T follicular helper cell (primary cell): ENCODE measurements around the gene ZNF557.

Experiments used
- DNase-seq: peaks from one replicate; pipeline ENCODE4 v3.0.0-alpha.2; 2020; ENCODE audit warnings: low read depth

Gene ZNF557

GRCh38 chr19:7125221-7125620 lies 55.7 kb downstream of the ZNF557 start:
- DNase-seq: no peak

DNA sequence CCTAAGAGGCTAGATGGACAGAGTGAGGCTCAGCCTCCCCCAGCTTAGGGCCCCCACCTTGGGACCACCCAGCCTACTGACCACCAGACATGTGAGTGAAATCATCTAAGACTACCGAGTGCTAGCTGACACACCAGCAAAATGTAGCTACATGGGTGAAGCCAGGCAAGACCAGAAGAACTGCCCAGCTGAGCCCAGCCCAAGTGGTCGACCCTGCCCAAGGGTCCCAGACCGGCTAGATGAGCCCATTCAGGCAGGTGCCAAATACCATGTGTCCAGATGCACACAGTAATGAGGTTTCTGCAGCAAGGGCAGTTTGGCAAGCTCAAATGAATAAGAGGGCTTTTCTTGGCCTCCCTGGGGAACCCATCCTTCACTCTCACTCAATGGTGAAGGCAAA lies 56.6 kb downstream of the ZNF557 start:
- no peak for DNase-seq

GRCh38 chr19:7130043-7130442 lies 60.5 kb downstream of the ZNF557 start:
- DNase-seq: no peak

DNA sequence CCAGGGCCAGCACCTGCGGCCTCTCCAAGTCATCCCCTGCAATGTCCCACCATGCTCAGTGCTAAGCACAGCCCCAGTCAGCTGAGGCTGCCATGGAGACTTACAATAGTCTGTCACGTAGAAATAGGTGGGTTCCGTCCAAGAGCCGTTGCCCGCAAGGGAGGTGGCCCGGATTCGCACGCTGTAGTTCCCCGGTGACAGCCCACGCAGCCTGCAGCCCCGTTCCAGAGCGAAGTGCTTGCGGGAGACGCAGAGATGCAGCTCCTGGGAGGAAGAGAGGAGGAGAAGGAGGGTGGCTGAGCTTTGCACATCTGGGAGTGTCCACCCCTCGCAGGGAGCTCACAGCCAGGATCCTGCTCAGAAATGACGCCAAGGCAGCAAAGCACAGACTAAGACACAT lies 62.6 kb downstream of the ZNF557 start:
- DNase-seq: no peak

- no peak for DNase-seq
Observed at GRCh38 chr19:7137120-7137519, 67.6 kb downstream of the ZNF557 start.
